Measurements from ENCODE around the gene ASTN2.

ASTN2 gene

GRCh38 chr9:117416856-117417255, 2.0 kb upstream of the ASTN2 start:
- DNase-seq (ENCODE audit: extremely low spot score, insufficient read length, low read depth) (no peak), FAIRE-seq (no peak)

GRCh38 chr9:117415358-117415914, 579 bp upstream of the ASTN2 start:
- FAIRE-seq: no peak
- DNase-seq (ENCODE audit: extremely low spot score, insufficient read length, low read depth): no peak

- FAIRE-seq (no peak), DNase-seq (ENCODE audit: extremely low spot score, insufficient read length, low read depth) (no peak)
Measured at GRCh38 chr9:117414220-117414905, 494 bp downstream of the ASTN2 start.

GRCh38 chr9:117413346-117414219, 1.3 kb downstream of the ASTN2 start:
- FAIRE-seq (no peak), DNase-seq (ENCODE audit: extremely low spot score, insufficient read length, low read depth) (no peak)

- DNase-seq (ENCODE audit: extremely low spot score, insufficient read length, low read depth) (no peak), FAIRE-seq (no peak)
Measured at GRCh38 chr9:117412841-117413240, 2.0 kb downstream of the ASTN2 start.

- DNase-seq (ENCODE audit: extremely low spot score, insufficient read length, low read depth) (no peak), FAIRE-seq (no peak)
Measured at GRCh38 chr9:117412006-117412715, 2.7 kb downstream of the ASTN2 start.

- DNase-seq (ENCODE audit: extremely low spot score, insufficient read length, low read depth) (no peak), FAIRE-seq (no peak)
Measured at GRCh38 chr9:117411547-117411946, 3.3 kb downstream of the ASTN2 start.

GRCh38 chr9:117409321-117409720, 5.5 kb downstream of the ASTN2 start:
- FAIRE-seq (no peak), DNase-seq (ENCODE audit: extremely low spot score, insufficient read length, low read depth) (no peak)

GRCh38 chr9:117407436-117408022, 7.3 kb downstream of the ASTN2 start:
- FAIRE-seq (no peak), DNase-seq (ENCODE audit: extremely low spot score, insufficient read length, low read depth) (no peak)

- DNase-seq (ENCODE audit: extremely low spot score, insufficient read length, low read depth): no peak
- no peak for FAIRE-seq
Measured at GRCh38 chr9:117405950-117406705, 8.7 kb downstream of the ASTN2 start.

GRCh38 chr9:117403848-117404247, 11.0 kb downstream of the ASTN2 start:
- no peak for FAIRE-seq
- DNase-seq (ENCODE audit: extremely low spot score, insufficient read length, low read depth): no peak

GRCh38 chr9:117403403-117403811, 11.4 kb downstream of the ASTN2 start:
- DNase-seq (ENCODE audit: extremely low spot score, insufficient read length, low read depth) (no peak), FAIRE-seq (no peak)

- no peak for DNase-seq (ENCODE audit: extremely low spot score, insufficient read length, low read depth)
- FAIRE-seq: no peak
Measured at GRCh38 chr9:117400171-117400570, 14.7 kb downstream of the ASTN2 start.

- FAIRE-seq: no peak
- no peak for DNase-seq (ENCODE audit: extremely low spot score, insufficient read length, low read depth)
Measured at GRCh38 chr9:117395151-117395650, 19.7 kb downstream of the ASTN2 start.

- FAIRE-seq: no peak
- no peak for DNase-seq (ENCODE audit: extremely low spot score, insufficient read length, low read depth)
Measured at GRCh38 chr9:117394655-117395054, 20.2 kb downstream of the ASTN2 start.

- DNase-seq (ENCODE audit: extremely low spot score, insufficient read length, low read depth) (no peak), FAIRE-seq (no peak)
Measured at GRCh38 chr9:117392992-117393391, 21.9 kb downstream of the ASTN2 start.

- DNase-seq (ENCODE audit: extremely low spot score, insufficient read length, low read depth) (no peak), FAIRE-seq (no peak)
Measured at GRCh38 chr9:117387422-117387821, 27.4 kb downstream of the ASTN2 start.

- FAIRE-seq (no peak), DNase-seq (ENCODE audit: extremely low spot score, insufficient read length, low read depth) (no peak)
Measured at GRCh38 chr9:117379341-117379740, 35.5 kb downstream of the ASTN2 start.

- no peak for DNase-seq (ENCODE audit: extremely low spot score, insufficient read length, low read depth)
- no peak for FAIRE-seq
Measured at GRCh38 chr9:117377046-117377445, 37.8 kb downstream of the ASTN2 start.

All from GM18507 (cell line).